NCI-H2227 (cell line): Measurements from ENCODE around the gene LSM14A.

Experiments
- DNase-seq: peaks from one replicate; lab custom pipeline; 2025; ENCODE audit not compliant: unreplicated experiment; lab: John Stamatoyannopoulos, UW

LSM14A gene

DNA sequence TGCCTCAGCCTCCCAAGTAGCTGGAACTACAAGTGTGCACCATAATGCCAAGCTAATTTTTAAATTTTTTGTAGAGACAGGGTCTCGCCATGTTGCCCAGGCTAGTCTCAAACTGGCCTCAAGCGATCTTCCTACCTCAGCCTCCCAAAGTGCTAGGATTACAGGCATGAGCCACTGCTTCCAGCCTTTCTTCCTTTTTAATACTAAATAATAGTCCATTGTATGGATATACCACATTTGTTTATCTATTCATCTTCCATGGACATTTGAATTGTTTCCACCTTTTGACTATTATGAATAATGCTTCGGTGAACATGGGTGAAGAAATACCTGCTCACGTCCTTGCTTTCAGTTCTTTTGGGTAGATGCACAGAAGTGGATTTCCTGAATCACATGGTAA, 106.5 kb downstream of the LSM14A start:
- DNase-seq = no peak
